Renal cortex interstitium (tissue), 11 donors: ENCODE data around the gene PPP2R5E. TPM values are rescaled to one million over a fixed set of nuclear protein-coding genes. Genes with fewer than 3 reads are reported as not detected.
A peak's percentile ranks its signal among the peaks of the same experiment; 100 is the strongest.

Source experiments
- DNase-seq, 11 donors: peaks; one replicate each; pipeline ENCODE4 v3.0.0-alpha.2; 2013; ENCODE audit warnings: low read depth in 9 of 11, low spot score in 4 of 11; ENCODE audit errors: extremely low read depth in 1 of 11
- polyA plus RNA-seq, 3 donors: library from polyadenylated mRNA; unstranded; fragments of 120-200 nt; gene quantifications; one replicate each; pipeline ENCODE4 v1.2.1, GENCODE V29; 2013; ENCODE audit not compliant: insufficient read length in 3 of 3

Gene PPP2R5E
- polyA plus RNA-seq, 3 donors, result 35.9 to 43.7 (median 38.8) TPM

GRCh38 chr14:63453443-63453936, 89.7 kb downstream of the PPP2R5E start:
- DNase-seq, result no peak

- no peak for DNase-seq
Measured at GRCh38 chr14:63452796-63453195, 90.4 kb downstream of the PPP2R5E start.

- no peak for DNase-seq
Measured at GRCh38 chr14:63448841-63449240, 94.3 kb downstream of the PPP2R5E start.

- no peak for DNase-seq
Measured at GRCh38 chr14:63444588-63444987, 98.6 kb downstream of the PPP2R5E start.

GRCh38 chr14:63443988-63444387, 99.2 kb downstream of the PPP2R5E start:
- no peak for DNase-seq

GRCh38 chr14:63443361-63443760, 99.8 kb downstream of the PPP2R5E start:
- DNase-seq, result no peak

GRCh38 chr14:63438065-63438757, 105.0 kb downstream of the PPP2R5E start:
- DNase-seq, result peak in 3 of 11 donors; percentile 4 to 46 (median 9)

- no peak for DNase-seq
Measured at GRCh38 chr14:63436286-63437098, 106.7 kb downstream of the PPP2R5E start.

- peak in 2 of 11 donors; percentile 3 to 32 for DNase-seq
Measured at GRCh38 chr14:63435838-63436237, 107.3 kb downstream of the PPP2R5E start.

GRCh38 chr14:63435204-63435603, 108.0 kb downstream of the PPP2R5E start:
- no peak for DNase-seq

GRCh38 chr14:63432888-63433552, 110.2 kb downstream of the PPP2R5E start:
- DNase-seq, result no peak

GRCh38 chr14:63432228-63432627, 110.9 kb downstream of the PPP2R5E start:
- DNase-seq, result no peak

- DNase-seq, result no peak
Measured at GRCh38 chr14:63431466-63431865, 111.7 kb downstream of the PPP2R5E start.

- DNase-seq, result no peak
Measured at GRCh38 chr14:63428486-63428885, 114.7 kb downstream of the PPP2R5E start.

- DNase-seq, result no peak
Measured at GRCh38 chr14:63426838-63427352, 116.3 kb downstream of the PPP2R5E start.

- DNase-seq, result no peak
Measured at GRCh38 chr14:63423889-63424288, 119.3 kb downstream of the PPP2R5E start.

- no peak for DNase-seq
Measured at GRCh38 chr14:63423381-63423780, 119.8 kb downstream of the PPP2R5E start.

GRCh38 chr14:63421919-63422318, 121.3 kb downstream of the PPP2R5E start:
- no peak for DNase-seq

- no peak for DNase-seq
Measured at GRCh38 chr14:63421226-63421625, 122.0 kb downstream of the PPP2R5E start.

GRCh38 chr14:63418020-63418419, 125.2 kb downstream of the PPP2R5E start:
- DNase-seq, result no peak
